ENCODE measurements around the gene DPP6.

The DPP6 gene

DNA sequence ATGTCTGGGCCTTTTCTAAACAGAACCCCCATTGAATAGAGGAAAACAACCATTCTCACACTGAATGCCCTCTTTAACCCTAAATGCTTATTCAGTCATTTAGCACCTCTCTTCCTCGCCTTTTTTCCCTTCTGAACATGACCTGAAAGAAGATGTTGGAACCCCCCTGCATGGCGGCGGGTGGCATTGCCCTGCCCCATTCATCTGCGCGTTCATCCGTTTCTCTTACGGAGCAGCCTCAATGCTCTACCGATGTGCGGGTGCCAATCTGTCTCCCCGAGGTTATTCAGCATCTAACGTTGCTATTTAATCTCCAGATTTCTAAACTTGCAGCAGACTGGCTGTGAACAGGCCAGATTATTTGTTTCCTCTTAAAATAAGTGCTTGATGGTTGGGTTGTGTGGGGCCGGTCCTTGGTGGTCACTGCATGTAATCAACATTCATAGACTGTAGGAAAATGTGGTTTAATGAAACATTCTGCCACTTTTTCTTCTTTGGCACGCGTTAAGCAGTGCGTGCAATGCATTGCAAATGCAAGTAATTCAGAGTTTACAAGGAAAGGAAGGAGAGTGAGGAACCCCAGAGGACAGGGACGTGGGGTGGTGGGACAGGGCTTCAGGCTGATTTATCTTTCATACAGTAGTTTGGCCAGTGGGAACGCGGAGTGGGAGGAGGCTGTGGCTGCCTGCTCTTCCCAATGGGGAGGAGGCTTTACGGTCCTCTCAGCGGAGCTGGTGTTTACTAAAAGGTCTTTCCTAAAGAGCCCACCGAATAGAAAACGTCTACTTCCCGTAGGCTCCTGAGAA is 286.7 kb downstream of the DPP6 start:
- H3K36me3 Mint-ChIP-seq: no peaks in the 10 kb centered on the region
- H3K27me3 Mint-ChIP-seq: no peaks in the 10 kb centered on the region
- ATAC-seq (replicated peaks) (no peak), DNase-seq (no peak)
- no peak overlapping the region for H3K27ac Mint-ChIP-seq
- H3K9me3 Mint-ChIP-seq: peaks cover 0 to 6% of the 10 kb centered on the region in 2 donors
- no peak overlapping the region for H3K4me3 Mint-ChIP-seq
- H3K4me1 Mint-ChIP-seq: no peaks in the 10 kb centered on the region

DNA sequence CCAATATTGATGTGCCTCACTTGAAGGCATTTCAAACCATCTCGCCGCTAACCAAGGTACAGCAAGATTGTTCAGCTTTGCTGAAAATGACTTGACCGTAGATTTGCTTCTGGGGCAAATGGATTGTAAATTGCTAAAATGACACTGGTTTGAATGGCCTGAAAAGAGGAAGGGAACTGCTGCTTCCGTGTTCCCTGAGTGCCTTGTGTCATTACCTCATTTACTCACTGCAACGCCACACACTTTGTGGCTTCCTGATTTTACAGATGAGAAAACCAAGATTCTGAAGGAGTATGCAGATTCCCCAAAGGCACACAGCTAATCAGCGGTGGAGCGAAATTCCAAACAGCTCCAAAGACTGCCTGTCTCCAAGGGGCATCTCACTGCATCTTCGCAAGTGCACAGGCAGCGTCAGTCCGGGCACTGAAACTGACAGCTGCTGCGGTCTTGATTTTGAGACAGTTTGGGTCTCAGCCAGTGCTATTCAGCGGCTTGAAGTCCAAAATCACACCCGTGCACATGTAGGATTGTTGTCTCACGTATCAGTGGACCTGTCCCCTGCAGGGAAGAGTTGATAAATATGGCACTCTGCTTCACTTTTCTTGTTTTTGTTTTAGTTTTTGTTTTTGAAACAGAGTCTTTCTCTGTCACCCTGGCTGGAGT is 290.9 kb downstream of the DPP6 start:
- no peak overlapping the region for H3K4me3 Mint-ChIP-seq
- no peaks in the 10 kb centered on the region for H3K36me3 Mint-ChIP-seq
- H3K27me3 Mint-ChIP-seq: no peaks in the 10 kb centered on the region
- no peak overlapping the region for H3K27ac Mint-ChIP-seq
- DNase-seq (no peak), ATAC-seq (replicated peaks) (no peak)
- peaks cover 0 to 5% of the 10 kb centered on the region in 2 donors for H3K9me3 Mint-ChIP-seq
- no peaks in the 10 kb centered on the region for H3K4me1 Mint-ChIP-seq

- peaks cover 3 to 5% of the 10 kb centered on the region in 2 donors for H3K9me3 Mint-ChIP-seq
- no peaks in the 10 kb centered on the region for H3K4me1 Mint-ChIP-seq
- DNase-seq (no peak), ATAC-seq (replicated peaks) (no peak)
- no peak overlapping the region for H3K4me3 Mint-ChIP-seq
- no peak overlapping the region for H3K27ac Mint-ChIP-seq
- no peaks in the 10 kb centered on the region for H3K36me3 Mint-ChIP-seq
- no peaks in the 10 kb centered on the region for H3K27me3 Mint-ChIP-seq
These were observed 291.7 kb downstream of the DPP6 start for GRCh38 chr7:154343778-154344412.

DNA sequence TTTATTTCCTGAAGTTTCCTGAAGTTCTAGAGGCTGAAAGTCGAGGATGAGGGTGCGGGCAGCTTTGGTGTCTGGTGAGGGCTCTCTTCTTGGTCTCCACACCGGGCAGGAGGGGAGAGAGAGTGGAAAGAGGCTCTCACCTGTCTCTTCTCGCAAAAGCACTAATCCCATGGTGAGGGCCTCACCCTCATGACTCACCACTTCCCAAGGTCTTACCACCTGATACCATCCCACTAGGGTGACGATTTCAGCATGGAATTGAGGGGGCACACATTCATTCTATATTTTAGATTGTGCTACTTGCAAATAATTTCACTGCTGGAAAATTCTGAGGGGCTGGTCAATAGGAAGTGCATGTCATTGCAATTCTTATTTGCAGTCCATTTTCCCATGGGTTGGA is 292.9 kb downstream of the DPP6 start:
- H3K4me1 Mint-ChIP-seq: no peaks in the 10 kb centered on the region
- no peak for ATAC-seq (replicated peaks)
- peaks cover 3 to 8% of the 10 kb centered on the region in 2 donors for H3K9me3 Mint-ChIP-seq
- no peak overlapping the region for H3K4me3 Mint-ChIP-seq
- H3K27me3 Mint-ChIP-seq: no peaks in the 10 kb centered on the region
- H3K36me3 Mint-ChIP-seq: no peaks in the 10 kb centered on the region
- no peak overlapping the region for H3K27ac Mint-ChIP-seq
- DNase-seq: no peak

DNA sequence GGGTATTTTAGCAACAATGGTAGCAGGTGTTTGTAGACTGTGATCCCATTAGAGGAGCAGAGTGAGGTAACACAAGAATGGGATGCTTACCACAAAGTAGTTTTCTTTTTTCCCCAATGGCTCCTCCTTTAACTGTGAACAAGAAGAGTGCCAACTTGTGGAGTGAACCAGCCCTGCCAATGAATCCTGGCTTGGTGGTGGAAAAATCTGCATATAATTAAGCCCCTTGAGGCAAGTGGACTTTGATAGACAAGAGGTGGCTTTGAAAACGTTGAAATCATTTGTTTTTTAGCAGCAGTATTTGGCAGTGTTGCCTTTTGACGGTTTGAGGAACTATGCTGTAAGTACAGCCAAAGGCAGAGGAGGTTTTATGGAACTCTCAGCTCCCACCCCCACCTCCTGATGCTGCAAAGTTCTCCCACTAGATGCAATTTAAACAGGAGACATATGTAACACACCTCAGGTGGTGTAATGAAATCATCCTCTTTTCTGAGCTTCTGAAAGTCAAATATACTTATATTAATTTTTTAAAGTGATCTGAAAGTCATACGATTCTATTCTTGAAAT is 295.6 kb downstream of the DPP6 start:
- H3K4me3 Mint-ChIP-seq: no peak overlapping the region
- no peak overlapping the region for H3K27ac Mint-ChIP-seq

GRCh38 chr7:154350892-154351291 is 298.7 kb downstream of the DPP6 start:
- no peak for DNase-seq
- H3K4me1 Mint-ChIP-seq: no peaks in the 10 kb centered on the region
- H3K27me3 Mint-ChIP-seq: no peaks in the 10 kb centered on the region
- no peak for ATAC-seq (replicated peaks)
- H3K27ac Mint-ChIP-seq: no peak overlapping the region
- H3K36me3 Mint-ChIP-seq: no peaks in the 10 kb centered on the region
- no peak overlapping the region for H3K4me3 Mint-ChIP-seq
- peaks cover 3 to 12% of the 10 kb centered on the region in 2 donors for H3K9me3 Mint-ChIP-seq

More for the DNA sequence above, 295.6 kb downstream of the DPP6 start:
- H3K36me3 Mint-ChIP-seq: no peaks in the 10 kb centered on the region
- peaks cover 3 to 7% of the 10 kb centered on the region in 2 donors for H3K9me3 Mint-ChIP-seq
- DNase-seq: no peak
- no peaks in the 10 kb centered on the region for H3K4me1 Mint-ChIP-seq
- no peak for ATAC-seq (replicated peaks)
- H3K27me3 Mint-ChIP-seq: no peaks in the 10 kb centered on the region

- no peaks in the 10 kb centered on the region for H3K4me1 Mint-ChIP-seq
- H3K4me3 Mint-ChIP-seq: no peak overlapping the region
- DNase-seq (no peak), ATAC-seq (replicated peaks) (no peak)
- no peak overlapping the region for H3K27ac Mint-ChIP-seq
- peaks cover 1 to 12% of the 10 kb centered on the region in 2 donors for H3K9me3 Mint-ChIP-seq
- H3K36me3 Mint-ChIP-seq: no peaks in the 10 kb centered on the region
- H3K27me3 Mint-ChIP-seq: no peaks in the 10 kb centered on the region
These were observed 301.2 kb downstream of the DPP6 start for GRCh38 chr7:154353355-154353767.

- H3K9me3 Mint-ChIP-seq: peaks cover 5 to 9% of the 10 kb centered on the region in 2 donors
- no peaks in the 10 kb centered on the region for H3K36me3 Mint-ChIP-seq
- H3K4me1 Mint-ChIP-seq: no peaks in the 10 kb centered on the region
- ATAC-seq (replicated peaks) (no peak), DNase-seq (no peak)
- no peak overlapping the region for H3K27ac Mint-ChIP-seq
- no peaks in the 10 kb centered on the region for H3K27me3 Mint-ChIP-seq
- no peak overlapping the region for H3K4me3 Mint-ChIP-seq
These were observed 312.0 kb downstream of the DPP6 start for GRCh38 chr7:154364170-154364569.

DNA sequence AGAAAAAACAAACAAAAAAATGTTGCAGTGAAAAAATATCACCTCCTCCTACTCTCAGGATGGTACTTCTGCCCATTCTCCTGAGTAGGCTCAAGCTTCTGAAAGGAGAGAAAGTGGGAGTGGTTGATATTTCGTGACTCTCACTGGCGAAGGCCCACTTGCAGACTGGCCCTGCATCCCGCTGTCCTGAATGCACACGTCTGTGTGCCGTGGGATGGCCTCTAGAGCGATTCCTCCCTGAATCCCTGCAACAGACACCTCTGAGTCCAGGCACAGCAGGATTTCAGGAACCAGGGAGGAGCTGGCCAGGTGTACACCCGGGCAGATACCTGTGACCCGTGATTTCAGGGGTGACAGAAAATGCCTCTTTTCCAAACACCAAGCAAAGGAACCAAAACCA is 319.2 kb downstream of the DPP6 start:
- DNase-seq (no peak), ATAC-seq (replicated peaks) (no peak)
- Mint-ChIP-seq H3K4me1 (no peaks in the 10 kb centered on the region), H3K9me3 (peaks cover 5 to 8% of the 10 kb centered on the region in 2 donors), H3K27me3 (no peaks in the 10 kb centered on the region), H3K4me3 (no peak overlapping the region), H3K36me3 (no peaks in the 10 kb centered on the region), H3K27ac (no peak overlapping the region)

DNA sequence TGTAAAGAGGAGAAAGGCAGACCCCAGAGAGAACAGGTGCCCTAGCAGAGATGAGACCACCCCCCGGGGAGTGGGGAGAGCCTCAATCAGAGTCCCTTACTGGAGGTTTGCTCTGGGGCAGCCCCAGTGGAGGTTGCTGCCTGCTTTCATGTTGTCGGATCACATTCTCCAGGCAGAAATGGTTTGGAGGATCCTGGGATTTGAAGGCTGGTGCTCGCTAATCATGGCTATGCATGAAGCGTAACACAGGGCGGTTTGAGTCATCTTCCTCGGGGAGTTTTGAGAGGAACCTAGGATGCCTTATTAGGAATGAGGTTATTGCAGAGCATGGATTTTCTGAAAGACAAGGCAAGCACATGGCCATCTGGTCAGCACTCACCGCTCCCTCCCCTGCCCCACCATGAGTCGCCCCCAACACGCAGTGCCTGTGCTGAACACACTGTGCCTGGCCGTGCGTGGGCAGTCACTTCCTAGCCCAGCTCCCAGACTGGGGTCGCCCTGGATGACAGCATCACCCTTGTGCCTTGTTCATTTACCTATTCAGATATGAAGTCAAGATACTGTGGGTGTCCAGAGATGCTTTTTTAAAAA is 319.9 kb downstream of the DPP6 start:
- Mint-ChIP-seq H3K9me3 (peaks cover 7 to 9% of the 10 kb centered on the region in 2 donors), H3K4me1 (no peaks in the 10 kb centered on the region), H3K27me3 (no peaks in the 10 kb centered on the region), H3K4me3 (no peak overlapping the region), H3K36me3 (no peaks in the 10 kb centered on the region), H3K27ac (no peak overlapping the region)
- ATAC-seq (replicated peaks): no peak
- DNase-seq: no peak

DNA sequence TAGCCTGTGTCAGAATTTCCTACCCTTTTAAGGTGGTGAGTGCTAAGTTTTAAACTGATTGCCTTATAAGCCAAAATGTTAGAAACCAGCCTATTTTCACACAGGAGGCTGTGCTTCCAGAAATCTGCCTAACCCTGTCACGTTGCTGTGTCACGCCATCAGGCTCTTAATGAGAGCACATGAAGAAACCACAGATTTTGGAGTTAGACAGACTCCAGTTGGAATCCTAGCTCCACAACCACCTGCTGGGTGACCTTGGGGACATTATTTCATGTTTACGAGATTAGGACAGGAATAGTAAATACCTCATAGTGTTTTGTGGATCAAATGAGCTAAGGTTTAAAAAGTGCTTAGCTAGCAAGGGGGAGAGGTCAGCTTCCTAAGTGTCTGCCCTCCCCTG is 321.8 kb downstream of the DPP6 start:
- Mint-ChIP-seq H3K27ac (no peak overlapping the region), H3K27me3 (no peaks in the 10 kb centered on the region), H3K9me3 (peaks cover 8 to 11% of the 10 kb centered on the region in 2 donors), H3K4me3 (no peak overlapping the region), H3K36me3 (no peaks in the 10 kb centered on the region), H3K4me1 (no peaks in the 10 kb centered on the region)
- DNase-seq (no peak), ATAC-seq (replicated peaks) (no peak)

- Mint-ChIP-seq H3K4me3 (no peak overlapping the region), H3K9me3 (peaks cover 10 to 11% of the 10 kb centered on the region in 2 donors), H3K27me3 (no peaks in the 10 kb centered on the region), H3K4me1 (no peaks in the 10 kb centered on the region), H3K36me3 (no peaks in the 10 kb centered on the region), H3K27ac (no peak overlapping the region)
- ATAC-seq (replicated peaks): no peak
- DNase-seq: no peak
These were observed 323.8 kb downstream of the DPP6 start for GRCh38 chr7:154375956-154376355.

DNA sequence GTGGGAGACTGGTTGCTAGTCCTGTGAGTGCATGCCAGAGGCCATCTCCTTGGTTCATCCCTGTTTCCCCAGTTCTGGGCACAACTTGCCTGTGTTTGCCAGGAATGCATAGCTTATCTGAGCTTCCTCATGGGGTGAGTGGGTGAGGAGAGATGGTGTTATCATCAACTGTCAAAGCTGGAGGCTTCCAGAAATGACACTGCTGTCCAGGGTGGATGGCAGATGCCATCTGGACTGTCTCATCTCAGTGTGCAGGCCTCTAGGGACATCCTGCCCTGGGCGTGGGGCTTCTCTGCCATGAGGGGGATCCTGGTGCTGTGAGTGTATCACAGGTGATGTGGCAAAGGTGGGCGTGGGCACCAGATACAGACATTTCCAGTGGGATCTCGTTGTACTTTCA is 328.6 kb downstream of the DPP6 start:
- DNase-seq (no peak), ATAC-seq (replicated peaks) (no peak)
- Mint-ChIP-seq H3K4me1 (no peaks in the 10 kb centered on the region), H3K9me3 (peaks cover 7 to 12% of the 10 kb centered on the region in 2 donors), H3K4me3 (no peak overlapping the region), H3K36me3 (no peaks in the 10 kb centered on the region), H3K27me3 (no peaks in the 10 kb centered on the region), H3K27ac (no peak overlapping the region)

- H3K9me3 Mint-ChIP-seq: peaks cover 10 to 14% of the 10 kb centered on the region in 2 donors
- H3K27ac Mint-ChIP-seq: no peak overlapping the region
- no peaks in the 10 kb centered on the region for H3K27me3 Mint-ChIP-seq
- ATAC-seq (replicated peaks) (no peak), DNase-seq (no peak)
- H3K4me1 Mint-ChIP-seq: no peaks in the 10 kb centered on the region
- no peak overlapping the region for H3K4me3 Mint-ChIP-seq
- no peaks in the 10 kb centered on the region for H3K36me3 Mint-ChIP-seq
These were observed 330.8 kb downstream of the DPP6 start for GRCh38 chr7:154383045-154383444.

All from stimulated activated naive B cell treated with anti-CD40 and anti-IgM and Interleukin-4, amounts not matched to agents 10 μg/mL and 1 μg/mL and 100 μg/mL, for 72 hours (primary cell).